Activated naive CD4-positive, alpha-beta T cell treated with Interleukin-2 at 50 U/mL for 16 hours (primary cell): Measurements from ENCODE around the gene NAA10.

ENCODE experiments used
- DNase-seq: peaks from one replicate; pipeline ENCODE4 v3.0.0-alpha.2; 2020

Gene NAA10

GRCh38 chrX:153927922-153928760, 6.7 kb downstream of the NAA10 start:
- DNase-seq, result peak; percentile 91

- DNase-seq, result no peak
Measured at GRCh38 chrX:153927672-153927921, 7.2 kb downstream of the NAA10 start.

- peak; percentile 72 for DNase-seq
Measured at GRCh38 chrX:153926858-153927671, 7.8 kb downstream of the NAA10 start.

GRCh38 chrX:153926552-153926857, 8.3 kb downstream of the NAA10 start:
- peak; percentile 17 for DNase-seq

GRCh38 chrX:153925739-153926551, 8.9 kb downstream of the NAA10 start, which contains the start of gene ARHGAP4:
ARHGAP4 (minus strand) TSS chrX:153926264; CDS start chrX:153926202, 62 bp downstream.
- peak; percentile 49 for DNase-seq

GRCh38 chrX:153925387-153925738, 9.5 kb downstream of the NAA10 start:
- no peak for DNase-seq

- peak; percentile 31 for DNase-seq
Measured at GRCh38 chrX:153924149-153924861, 10.5 kb downstream of the NAA10 start.

GRCh38 chrX:153922932-153923857, 11.6 kb downstream of the NAA10 start:
- DNase-seq, result no peak

GRCh38 chrX:153921511-153922446, 13.1 kb downstream of the NAA10 start:
- DNase-seq, result no peak

GRCh38 chrX:153921070-153921469, 13.8 kb downstream of the NAA10 start:
- DNase-seq, result no peak

- no peak for DNase-seq
Measured at GRCh38 chrX:153920546-153920945, 14.3 kb downstream of the NAA10 start.

- DNase-seq, result no peak
Measured at GRCh38 chrX:153919281-153919680, 15.6 kb downstream of the NAA10 start.

GRCh38 chrX:153917869-153918268, 17.0 kb downstream of the NAA10 start:
- no peak for DNase-seq

- DNase-seq, result no peak
Measured at GRCh38 chrX:153913701-153914100, 21.1 kb downstream of the NAA10 start.

- no peak for DNase-seq
Measured at GRCh38 chrX:153913211-153913610, 21.6 kb downstream of the NAA10 start.

GRCh38 chrX:153911798-153912197, 23.0 kb downstream of the NAA10 start:
- DNase-seq, result no peak

GRCh38 chrX:153910446-153910845, 24.4 kb downstream of the NAA10 start:
- DNase-seq, result no peak

- DNase-seq, result no peak
Measured at GRCh38 chrX:153909980-153910360, 24.9 kb downstream of the NAA10 start.

GRCh38 chrX:153909024-153909979, 25.5 kb downstream of the NAA10 start:
- DNase-seq, result no peak
